A673 (cell line): ENCODE results near the gene FAM89B. TPM values are rescaled to one million over a fixed set of nuclear protein-coding genes. Genes with fewer than 3 reads are reported as not detected.

Experiments
- BruUV-seq: library from RNA; stranded (reverse); fragments of 400-500 nt; replicated peaks from 2 replicates; lab custom pipeline; 2021; lab: Mats Ljungman, UMichigan
- CTCF ChIA-PET: fragments of 300-600 bp; sonication (Branson Sonifier 250); formaldehyde crosslinking; loops from one replicate; lab custom pipeline; 2022; ENCODE audit warnings: antibody characterized with exemption; lab: Charles Lee
- POLR2A ChIA-PET: fragments of 300-600 bp; sonication (Branson Sonifier 250); formaldehyde crosslinking; loops from one replicate; lab custom pipeline; 2022; ENCODE audit warnings: antibody characterized with exemption; ENCODE audit not compliant: low non-redundant PET; lab: Charles Lee
- DNase-seq: peaks from one replicate; pipeline ENCODE4 v3.0.0-alpha.2; 2015; ENCODE audit warnings: low spot score
- H3K27ac ChIP-seq: fragments of 200-600 bp; sonication (generic); 2 replicates; pipeline ENCODE4 v1.5.1; 2016; ENCODE audit warnings: mixed run types, low read depth, mild to moderate bottlenecking, mixed read lengths, antibody characterized with exemption, low read length; ENCODE audit not compliant: poor library complexity, severe bottlenecking
- H3K27me3 ChIP-seq: fragments of 200-600 bp; sonication (generic); replicated peaks from 2 replicates; pipeline ENCODE4 v1.6.1; 2017; ENCODE audit warnings: mixed run types, low read depth, mild to moderate bottlenecking, mixed read lengths, antibody characterized with exemption, low read length; ENCODE audit not compliant: insufficient read depth, poor library complexity
- H3K36me3 ChIP-seq: fragments of 200-600 bp; sonication (generic); 2 replicates; pipeline ENCODE4 v1.6.1; 2016; ENCODE audit warnings: mixed run types, mild to moderate bottlenecking, mixed read lengths, antibody characterized with exemption, low read length; ENCODE audit not compliant: insufficient read depth, poor library complexity, severe bottlenecking
- H3K4me1 ChIP-seq: fragments of 200-600 bp; sonication (generic); 2 replicates; pipeline ENCODE4 v1.6.1; 2017; ENCODE audit warnings: mixed run types, mild to moderate bottlenecking, mixed read lengths, antibody characterized with exemption, low read length; ENCODE audit not compliant: insufficient read depth, poor library complexity, severe bottlenecking
- H3K4me3 ChIP-seq: fragments of 200-600 bp; sonication (generic); 2 replicates; pipeline ENCODE4 v1.5.1; 2016; ENCODE audit warnings: low read depth, mixed run types, mild to moderate bottlenecking, mixed read lengths, low read length; ENCODE audit not compliant: poor library complexity, severe bottlenecking
- H3K9me3 ChIP-seq: fragments of 200-600 bp; sonication (generic); 2 replicates; pipeline ENCODE4 v1.6.1; 2016; ENCODE audit warnings: mixed run types, low read depth, mild to moderate bottlenecking, mixed read lengths, antibody characterized with exemption, low read length; ENCODE audit not compliant: poor library complexity, severe bottlenecking
- CTCF ChIP-seq: fragments of 300-800, 200-600 bp; sonication (generic); conservative IDR thresholded peaks from 2 replicates; pipeline ENCODE4 v1.5.1; 2017; ENCODE audit warnings: low read depth, mild to moderate bottlenecking, antibody characterized with exemption, low read length, moderate library complexity, mixed read lengths
- EZH2 ChIP-seq: fragments of 200-600 bp; sonication (generic); IDR thresholded peaks from 2 replicates; pipeline ENCODE4 v1.6.1; 2017; ENCODE audit warnings: borderline replicate concordance, low read depth, mild to moderate bottlenecking, mixed read lengths, antibody characterized with exemption, low read length; ENCODE audit not compliant: poor library complexity, severe bottlenecking
- intact Hi-C: fragments of 100-400 bp; cut with micrococcal nuclease; formaldehyde crosslinking; loops from one replicate; pipeline ENCODE4 v1.10.0; 2022; ENCODE audit not compliant: unreplicated experiment
- total RNA-seq: library from RNA; stranded (reverse); gene quantifications from 2 replicates; pipeline ENCODE4 v1.2.3, GENCODE V29; 2021

FAM89B gene
- total RNA-seq, 1 experiment from 2014 or later: 88.3 TPM

- intact Hi-C loops: no loop called here
- H3K27me3 ChIP-seq: no peaks in the 10 kb centered on the region
- ChIA-PET POLR2A (no interaction called here), CTCF (interaction anchor here (0.9 kb wide), 1 partner anchor 51 kb away, joined by 5 read pairs; no protein-coding TSS in a partner anchor)
- H3K4me1 ChIP-seq: peaks cover 19% of the 10 kb centered on the region
- H3K4me3 ChIP-seq: no peak overlapping the region
- no TSS peak for BruUV-seq
- H3K36me3 ChIP-seq: peaks cover 10% of the 10 kb centered on the region
- no peaks in the 10 kb centered on the region for H3K9me3 ChIP-seq
- no peak for TF ChIP-seq EZH2
- TF ChIP-seq CTCF: no peak
- no peak for DNase-seq
- H3K27ac ChIP-seq: no peak overlapping the region
Observed at GRCh38 chr11:65542738-65543390, 29.5 kb upstream of the FAM89B start.

GRCh38 chr11:65545853-65546216, 26.5 kb upstream of the FAM89B start:
- CTCF ChIA-PET: interaction anchor here (0.6 kb wide), 1 partner anchor 269 kb away, joined by 15 read pairs; no protein-coding TSS in a partner anchor
- no TSS peak for BruUV-seq
- no peaks in the 10 kb centered on the region for H3K9me3 ChIP-seq
- peaks cover 14% of the 10 kb centered on the region for H3K4me1 ChIP-seq
- H3K27me3 ChIP-seq: no peaks in the 10 kb centered on the region
- POLR2A ChIA-PET: no interaction called here
- peaks cover 2% of the 10 kb centered on the region for H3K36me3 ChIP-seq
- DNase-seq: no peak
- intact Hi-C loops: no loop called here
- no peak overlapping the region for H3K4me3 ChIP-seq
- TF ChIP-seq CTCF (no peak), EZH2 (no peak)
- no peak overlapping the region for H3K27ac ChIP-seq

GRCh38 chr11:65546217-65546958, 25.9 kb upstream of the FAM89B start:
- H3K9me3 ChIP-seq: no peaks in the 10 kb centered on the region
- H3K27me3 ChIP-seq: no peaks in the 10 kb centered on the region
- DNase-seq: peak; percentile 88
- BruUV-seq: no TSS peak
- POLR2A ChIA-PET: no interaction called here
- H3K27ac ChIP-seq: no peak overlapping the region
- CTCF ChIA-PET: interaction anchor here (0.6 kb wide), 2 partner anchors 17 to 23 kb away, joined by 6 to 9 read pairs; no protein-coding TSS in a partner anchor
- intact Hi-C loops: no loop called here
- peaks cover 4% of the 10 kb centered on the region for H3K36me3 ChIP-seq
- H3K4me1 ChIP-seq: peaks cover 11% of the 10 kb centered on the region
- no peak overlapping the region for H3K4me3 ChIP-seq
- TF ChIP-seq CTCF: no peak
